HG02943 (cell line): Measurements from ENCODE around the gene DOHH.
"Not testable (repeated sequence)": the region's sequence is repeated elsewhere in the genome, so short reads cannot be mapped to it uniquely, and the experiment has no call there.

Experiments used
- ATAC-seq: cut with Tn5 transposase; IDR thresholded peaks from one replicate; pipeline ENCODE4 v1.9.1; 2021; ENCODE audit warnings: mild to moderate bottlenecking, low read depth, moderate library complexity; ENCODE audit not compliant: unreplicated experiment

The DOHH gene

DNA sequence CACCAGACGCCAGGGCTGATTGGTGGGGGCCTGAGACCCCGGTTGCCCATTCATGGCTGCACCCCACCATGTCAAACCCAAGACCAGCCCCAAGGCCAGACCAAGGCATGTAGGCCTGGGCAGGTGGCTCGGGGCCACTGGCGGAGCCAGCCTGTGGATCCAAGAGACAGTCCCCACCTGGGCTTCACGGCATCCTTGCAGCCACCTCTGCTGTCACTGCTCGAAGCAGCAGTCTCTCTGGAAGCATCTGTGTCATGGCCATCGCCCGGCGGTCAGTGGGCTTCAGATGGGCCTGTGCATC is 34.7 kb upstream of the DOHH start:
- no peak for ATAC-seq

DNA sequence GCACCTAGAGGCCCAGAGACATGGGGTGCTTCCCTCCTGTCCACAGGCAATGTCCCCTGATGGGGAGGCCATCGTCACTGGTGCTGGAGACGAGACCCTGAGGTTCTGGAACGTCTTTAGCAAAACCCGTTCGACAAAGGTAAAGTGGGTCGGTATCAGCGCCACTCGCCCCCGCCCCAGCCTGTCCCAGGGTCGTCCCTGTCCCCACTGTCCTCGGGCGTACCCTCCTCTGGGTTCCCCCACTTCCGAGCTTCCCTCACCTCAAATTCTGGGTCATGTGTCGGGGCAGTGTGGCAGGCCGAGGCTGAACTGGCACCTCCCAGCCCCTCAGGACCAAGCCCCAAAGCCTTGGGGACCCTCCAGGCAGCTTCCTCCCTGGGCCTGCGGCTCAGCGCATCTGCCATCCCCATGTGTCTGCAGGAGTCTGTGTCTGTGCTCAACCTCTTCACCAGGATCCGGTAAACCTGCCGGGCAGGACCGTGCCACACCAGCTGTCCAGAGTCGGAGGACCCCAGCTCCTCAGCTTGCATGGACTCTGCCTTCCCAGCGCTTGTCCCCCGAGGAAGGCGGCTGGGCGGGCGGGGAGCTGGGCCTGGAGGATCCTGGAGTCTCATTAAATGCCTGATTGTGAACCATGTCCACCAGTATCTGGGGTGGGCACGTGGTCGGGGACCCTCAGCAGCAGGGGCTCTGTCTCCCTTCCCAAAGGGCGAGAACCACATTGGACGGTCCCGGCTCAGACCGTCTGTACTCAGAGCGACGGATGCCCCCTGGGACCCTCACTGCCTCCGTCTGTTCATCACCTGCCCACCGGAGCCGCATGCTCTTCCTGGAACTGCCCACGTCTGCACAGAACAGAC is 34.1 kb upstream of the DOHH start:
- ATAC-seq: no peak

DNA sequence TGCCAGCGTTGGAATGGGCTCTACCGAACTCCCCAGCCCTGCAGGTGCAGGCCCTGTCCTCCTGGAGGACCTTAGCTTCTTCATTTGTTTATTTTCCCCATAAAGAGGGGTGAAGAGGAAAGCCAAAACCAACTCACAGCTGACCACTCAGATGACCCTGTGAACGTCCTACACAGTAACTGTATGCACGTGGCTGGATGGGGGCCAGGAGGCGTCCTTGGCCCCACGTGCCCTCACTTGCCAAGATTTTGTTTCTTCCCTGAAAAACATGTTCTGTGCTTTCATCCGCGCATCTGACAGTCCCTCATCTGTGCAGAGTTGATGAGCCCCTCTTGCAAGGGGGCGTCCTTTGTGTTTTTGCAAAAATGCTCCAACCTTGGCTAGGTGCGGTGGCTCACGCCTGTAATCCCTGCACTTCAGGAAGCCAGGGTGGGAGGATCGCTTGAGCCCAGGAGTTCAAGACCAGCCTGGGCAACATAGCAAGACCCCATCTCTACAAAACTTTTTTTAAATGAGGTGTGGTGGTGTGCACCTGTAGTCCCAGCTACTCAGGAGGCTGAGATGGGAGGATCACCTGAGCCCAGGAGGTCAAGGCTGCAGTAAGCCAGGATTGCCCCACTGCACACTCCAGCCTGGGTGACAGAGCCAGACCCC is 33.2 kb upstream of the DOHH start:
- no peak for ATAC-seq

DNA sequence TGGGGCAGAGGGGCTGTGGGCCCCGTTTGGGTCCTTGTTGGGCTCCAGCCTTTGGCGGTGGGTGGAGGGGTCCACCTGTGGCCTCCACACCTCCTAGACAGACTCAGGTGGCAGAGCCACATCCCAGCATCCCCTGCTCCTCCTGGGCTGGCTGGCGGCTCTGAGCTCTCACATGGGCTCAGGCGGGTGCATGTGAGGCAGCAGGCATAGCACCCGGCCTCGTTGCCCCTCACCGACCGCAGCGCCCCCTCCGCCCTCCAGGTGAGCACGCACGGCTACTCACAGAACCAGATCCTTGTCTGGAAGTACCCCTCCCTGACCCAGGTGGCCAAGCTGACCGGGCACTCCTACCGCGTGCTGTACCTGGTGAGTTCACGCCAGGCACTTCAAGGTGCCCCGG is 32.6 kb upstream of the DOHH start:
- ATAC-seq: no peak

DNA sequence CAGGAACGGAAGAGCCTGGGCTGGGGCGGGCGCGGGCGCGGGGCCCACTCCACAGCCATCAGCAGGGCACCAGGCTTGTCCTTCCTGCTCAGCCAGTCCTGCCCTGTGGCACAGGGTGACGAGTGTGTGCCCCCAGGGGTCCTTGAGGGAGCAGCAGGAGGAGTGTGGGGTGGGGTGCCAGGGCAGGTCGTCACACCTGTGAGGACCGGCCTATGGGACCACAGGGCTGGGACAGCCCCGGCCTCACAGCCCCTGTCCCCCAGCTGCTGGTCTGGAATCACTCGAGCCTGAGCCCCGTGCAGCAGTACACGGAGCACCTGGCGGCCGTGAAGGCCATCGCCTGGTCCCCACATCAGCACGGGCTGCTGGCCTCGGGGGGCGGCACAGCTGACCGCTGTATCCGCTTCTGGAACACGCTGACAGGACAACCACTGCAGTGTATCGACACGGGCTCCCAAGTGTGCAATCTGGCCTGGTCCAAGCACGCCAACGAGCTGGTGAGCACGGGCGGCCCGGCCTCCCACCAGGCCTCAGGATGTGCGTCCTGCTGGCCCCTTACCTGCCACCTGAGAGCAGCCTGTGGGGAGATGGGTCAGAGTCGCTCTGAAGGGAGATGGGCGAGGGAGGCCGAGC is 31.8 kb upstream of the DOHH start:
- ATAC-seq: no peak

GRCh38 chr19:3531716-3532115 is 31.2 kb upstream of the DOHH start:
- ATAC-seq: no peak

DNA sequence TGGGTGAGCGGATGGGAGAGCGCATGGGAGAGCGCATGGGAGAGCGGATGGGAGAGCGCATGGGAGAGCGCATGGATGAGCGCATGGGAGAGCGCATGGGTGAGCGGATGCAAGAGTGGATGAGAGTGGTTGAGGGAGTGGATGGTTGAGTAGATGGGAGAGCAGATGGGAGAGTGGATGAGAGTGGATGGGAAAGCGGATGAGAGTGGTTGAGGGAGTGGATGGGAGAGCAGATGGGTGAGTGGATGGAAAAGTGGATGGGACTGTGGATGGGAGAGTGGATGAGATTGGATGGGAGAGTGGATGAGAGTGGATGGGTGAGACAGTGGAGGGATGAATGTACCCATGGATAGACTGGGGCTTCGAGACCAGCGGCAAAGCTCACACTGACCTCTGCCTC is 29.9 kb upstream of the DOHH start:
- ATAC-seq: no peak

DNA sequence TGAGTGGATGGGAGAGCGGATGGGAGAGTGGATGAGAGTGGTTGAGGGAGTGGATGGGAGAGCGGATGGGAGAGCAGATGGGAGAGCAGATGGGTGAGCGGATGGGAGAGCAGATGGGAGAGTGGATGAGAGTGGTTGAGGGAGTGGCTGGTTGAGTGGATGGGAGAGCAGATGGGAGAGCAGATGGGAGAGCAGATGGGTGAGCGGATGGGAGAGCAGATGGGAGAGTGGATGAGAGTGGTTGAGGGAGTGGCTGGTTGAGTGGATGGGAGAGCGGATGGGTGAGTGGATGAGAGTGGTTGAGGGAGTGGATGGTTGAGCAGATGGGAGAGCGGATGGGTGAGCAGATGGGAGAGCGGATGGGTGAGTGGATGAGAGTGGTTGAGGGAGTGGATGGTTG is 28.8 kb upstream of the DOHH start:
- not testable (repeated sequence) for ATAC-seq

- no peak for ATAC-seq
Measured at GRCh38 chr19:3528539-3529211, 28.2 kb upstream of the DOHH start.

DNA sequence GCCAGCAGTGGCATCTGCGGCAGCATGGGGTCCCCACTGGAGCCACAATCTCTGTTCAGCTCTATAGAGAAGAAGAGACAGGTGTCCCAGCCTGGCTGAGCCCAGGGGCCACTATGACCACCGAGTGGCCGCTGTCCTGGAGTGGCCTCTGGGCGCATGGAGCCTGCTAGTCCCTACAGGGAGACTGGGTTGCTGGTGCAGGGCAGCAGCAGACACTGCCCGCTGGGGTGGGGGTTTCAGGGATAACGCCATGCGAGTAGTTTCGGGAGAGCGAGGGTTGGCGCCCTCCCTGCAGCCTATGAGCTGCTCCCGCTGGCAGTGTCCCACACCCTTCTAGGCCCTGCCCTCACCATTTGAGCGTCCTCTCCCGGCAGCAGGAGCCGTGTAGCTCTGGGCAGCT is 27.6 kb upstream of the DOHH start:
- ATAC-seq: no peak

- ATAC-seq: no peak
Measured at GRCh38 chr19:3527238-3527910, 26.9 kb upstream of the DOHH start.

DNA sequence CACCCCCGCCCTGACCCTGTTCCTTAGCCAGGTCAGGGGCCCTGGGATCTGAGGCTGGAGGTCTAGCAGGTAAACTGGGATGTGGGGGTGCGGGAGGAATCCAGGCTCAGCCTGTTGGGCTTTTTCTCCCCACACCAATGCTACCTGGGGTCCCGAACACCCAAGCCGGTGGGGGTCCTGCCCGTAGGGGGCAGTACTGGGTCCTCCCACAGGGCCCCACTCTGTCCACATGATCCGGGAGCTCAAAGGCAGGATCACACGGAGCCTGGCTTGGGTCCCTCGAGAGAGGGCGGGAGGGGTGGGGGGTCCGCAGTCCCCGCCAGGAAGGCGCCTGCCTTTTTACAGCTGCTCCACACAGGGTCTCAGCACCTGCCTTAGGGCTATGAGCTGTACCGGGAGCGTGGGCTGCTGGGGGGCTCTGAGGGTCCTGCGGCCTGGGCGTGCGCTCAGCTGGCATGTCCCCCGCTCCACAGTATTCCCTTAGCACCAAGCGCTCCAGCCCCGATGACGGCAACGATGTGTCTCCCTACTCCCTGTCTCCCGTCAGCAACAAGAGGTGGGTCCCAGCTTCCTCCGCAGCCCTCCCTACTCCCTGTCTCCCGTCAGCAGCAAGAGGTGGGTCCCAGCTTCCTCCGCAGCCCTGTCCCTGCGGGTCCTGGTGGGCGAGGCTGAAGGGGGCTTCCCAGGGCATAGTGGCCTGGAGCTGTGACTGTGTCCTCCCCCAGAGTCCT is 26.2 kb upstream of the DOHH start:
- ATAC-seq: no peak

GRCh38 chr19:3524904-3525451 is 24.5 kb upstream of the DOHH start:
- no peak for ATAC-seq

DNA sequence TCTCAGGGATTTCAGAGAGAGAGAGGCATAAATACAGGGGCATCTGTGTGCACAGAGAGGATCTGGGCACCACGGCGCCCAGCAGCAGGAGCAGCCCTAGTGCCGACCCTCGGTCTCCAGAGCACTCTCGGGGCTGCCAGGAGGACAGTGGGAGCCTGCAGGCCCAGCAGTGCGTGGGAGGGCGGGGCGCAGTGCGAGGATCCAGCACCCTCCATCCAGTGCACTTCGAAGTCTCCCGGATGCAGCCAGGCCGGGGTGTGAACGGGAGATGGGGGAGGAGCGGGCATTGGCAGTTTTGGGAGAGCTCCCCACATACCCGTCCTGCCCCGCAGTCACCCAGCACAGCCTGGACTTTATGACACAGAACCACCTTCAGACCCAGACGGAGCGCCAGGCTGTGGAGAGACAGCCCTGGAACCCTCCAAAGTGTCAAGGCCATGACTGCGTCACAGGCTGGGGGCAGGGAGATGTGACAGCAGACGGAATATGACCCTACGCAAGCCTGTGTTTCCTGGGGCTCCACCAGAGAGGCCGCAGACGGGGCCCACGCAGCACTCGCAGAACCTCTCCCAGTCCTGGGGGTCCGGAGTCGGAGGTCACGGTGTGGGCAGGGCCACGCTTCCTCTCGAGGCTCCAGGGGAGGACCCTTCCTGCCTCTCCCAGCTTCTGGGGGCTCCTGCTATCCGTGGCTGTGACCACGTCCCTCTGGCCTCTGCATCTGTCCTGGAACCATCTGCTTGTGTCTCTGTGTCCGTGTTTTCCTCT is 23.8 kb upstream of the DOHH start:
- no peak for ATAC-seq

- ATAC-seq: no peak
Measured at GRCh38 chr19:3523361-3524077, 23.0 kb upstream of the DOHH start.

- ATAC-seq: no peak
Measured at GRCh38 chr19:3522421-3523360, 22.2 kb upstream of the DOHH start.

DNA sequence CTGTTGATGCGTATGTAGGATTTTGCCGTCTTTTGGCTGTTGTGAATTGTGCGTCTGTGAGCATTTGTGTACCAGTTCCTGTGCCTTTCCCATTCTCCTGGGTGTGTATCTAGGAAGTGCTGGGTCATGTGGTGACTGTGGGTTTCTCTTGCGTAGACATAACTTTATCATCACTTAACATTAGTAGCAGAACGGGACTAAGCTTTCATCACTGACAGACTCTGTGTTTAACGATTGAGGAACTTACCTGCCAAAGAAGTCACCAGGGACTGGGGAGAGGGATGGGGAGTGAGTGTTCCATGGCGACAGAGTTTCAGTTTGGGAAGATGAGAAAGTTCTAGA is 20.6 kb upstream of the DOHH start:
- ATAC-seq: no peak
